Body of pancreas (tissue), 4 donors: ENCODE data around the gene KCNIP4.

Experiments used
- POLR2A ChIP-seq, 3 donors: fragments of 450-650 bp; IDR thresholded peaks; one replicate each; pipeline ENCODE4 v1.6.1; 2016; ENCODE audit warnings: antibody characterized with exemption in 3 of 3, mild to moderate bottlenecking in 2 of 3
- TF ChIP-seq, protein P1 (sequence below), 7 experiments: fragments of 450-650 bp in 4 of 7; fragments of 200-600 bp in 3 of 7; sonication (generic) in 3 of 7; IDR thresholded peaks; one replicate each; pipeline ENCODE4 v1.5.1; 2016 to 2019; ENCODE audit warnings: antibody characterized with exemption in 7 of 7

DNA sequence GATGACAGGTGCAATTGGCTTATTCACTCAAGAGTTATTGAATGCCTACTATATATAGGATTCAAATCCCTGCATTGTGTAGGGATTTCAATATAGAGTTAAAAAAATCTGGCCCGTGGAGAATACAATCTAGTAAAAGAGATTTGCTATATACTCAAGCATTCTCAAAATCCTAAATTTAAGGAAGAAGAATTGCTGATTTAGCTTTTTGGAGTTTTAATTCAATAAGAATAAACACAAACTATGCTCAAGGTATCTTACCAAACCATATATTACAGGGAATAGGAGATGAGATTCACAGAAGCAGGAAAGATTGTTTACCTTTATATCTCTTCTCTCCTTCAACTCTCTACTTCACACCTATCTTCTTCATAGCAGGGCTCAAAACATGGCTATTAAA, 771.5 kb downstream of the KCNIP4 start:
- TF ChIP-seq, protein P1, sequence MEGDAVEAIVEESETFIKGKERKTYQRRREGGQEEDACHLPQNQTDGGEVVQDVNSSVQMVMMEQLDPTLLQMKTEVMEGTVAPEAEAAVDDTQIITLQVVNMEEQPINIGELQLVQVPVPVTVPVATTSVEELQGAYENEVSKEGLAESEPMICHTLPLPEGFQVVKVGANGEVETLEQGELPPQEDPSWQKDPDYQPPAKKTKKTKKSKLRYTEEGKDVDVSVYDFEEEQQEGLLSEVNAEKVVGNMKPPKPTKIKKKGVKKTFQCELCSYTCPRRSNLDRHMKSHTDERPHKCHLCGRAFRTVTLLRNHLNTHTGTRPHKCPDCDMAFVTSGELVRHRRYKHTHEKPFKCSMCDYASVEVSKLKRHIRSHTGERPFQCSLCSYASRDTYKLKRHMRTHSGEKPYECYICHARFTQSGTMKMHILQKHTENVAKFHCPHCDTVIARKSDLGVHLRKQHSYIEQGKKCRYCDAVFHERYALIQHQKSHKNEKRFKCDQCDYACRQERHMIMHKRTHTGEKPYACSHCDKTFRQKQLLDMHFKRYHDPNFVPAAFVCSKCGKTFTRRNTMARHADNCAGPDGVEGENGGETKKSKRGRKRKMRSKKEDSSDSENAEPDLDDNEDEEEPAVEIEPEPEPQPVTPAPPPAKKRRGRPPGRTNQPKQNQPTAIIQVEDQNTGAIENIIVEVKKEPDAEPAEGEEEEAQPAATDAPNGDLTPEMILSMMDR (IDR thresholded peaks at IDR 0.05), result no peak
- no peak for TF ChIP-seq POLR2A (IDR thresholded peaks at IDR 0.05)
